Measurements from ENCODE around the gene ALOX12.

GRCh38 chr17:7018331-7018964 lies 22.6 kb downstream of the ALOX12 start:
- TF ChIP-seq CTCF (conservative IDR thresholded peaks at IDR 0.05; ENCODE audit: low read length) (no peak), EZH2phosphoT487 (IDR thresholded peaks at IDR 0.05; ENCODE audit: borderline replicate concordance) (no peak)

All from Loucy (cell line).